Measurements from ENCODE around the gene UNC45B. TPM values are rescaled to one million over a fixed set of nuclear protein-coding genes. Genes with fewer than 3 reads are reported as not detected.
"Not testable (repeated sequence)": the region's sequence is repeated elsewhere in the genome, so short reads cannot be mapped to it uniquely, and the experiment has no call there.

UNC45B gene
- total RNA-seq, 1 experiment from 2014 or later = not detected

DNA sequence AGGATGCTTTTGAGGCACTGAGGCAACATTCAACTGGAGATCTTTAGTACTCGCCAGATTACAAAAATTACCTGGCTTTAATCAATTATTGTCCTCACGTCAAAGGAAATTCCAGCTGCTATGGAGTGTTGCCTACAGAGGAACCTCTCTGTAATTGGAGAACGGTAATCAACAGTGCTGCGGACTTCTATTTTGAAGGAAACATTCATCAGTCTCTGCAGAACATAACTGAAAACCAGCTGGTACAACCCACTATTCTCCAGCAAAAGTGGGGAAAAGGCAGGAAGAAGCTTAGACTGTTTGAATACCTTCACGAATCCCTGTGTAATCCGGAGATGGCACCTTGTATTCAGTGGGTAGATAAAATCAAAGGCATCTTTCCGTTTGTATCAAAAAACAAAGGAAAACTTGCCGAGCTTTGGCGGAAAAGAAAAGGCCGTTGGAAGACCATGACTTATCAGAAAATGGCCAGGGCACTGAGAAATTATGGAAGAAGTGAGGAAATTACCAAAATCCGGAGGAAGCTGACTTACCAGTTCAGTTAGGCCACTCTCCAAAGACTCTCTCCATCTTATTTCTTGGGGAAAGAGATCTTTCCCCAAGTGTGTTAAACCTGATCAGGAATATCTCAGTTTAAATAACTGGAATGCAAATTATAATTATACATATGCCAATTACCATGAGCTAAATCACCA is 43.5 kb downstream of the UNC45B start:
- Mint-ChIP-seq H3K4me3 (ENCODE audit: unreplicated experiment) (no peak overlapping the region), H3K9me3 (ENCODE audit: unreplicated experiment) (peaks cover 5% of the 10 kb centered on the region), H3K27ac (ENCODE audit: unreplicated experiment) (no peak overlapping the region), H3K4me1 (ENCODE audit: low read depth, unreplicated experiment) (no peaks in the 10 kb centered on the region), H3K27me3 (ENCODE audit: insufficient read depth, unreplicated experiment) (peaks cover 19% of the 10 kb centered on the region), H3K36me3 (ENCODE audit: insufficient read depth, unreplicated experiment) (no peaks in the 10 kb centered on the region)
- TF ChIP-seq, protein P1, sequence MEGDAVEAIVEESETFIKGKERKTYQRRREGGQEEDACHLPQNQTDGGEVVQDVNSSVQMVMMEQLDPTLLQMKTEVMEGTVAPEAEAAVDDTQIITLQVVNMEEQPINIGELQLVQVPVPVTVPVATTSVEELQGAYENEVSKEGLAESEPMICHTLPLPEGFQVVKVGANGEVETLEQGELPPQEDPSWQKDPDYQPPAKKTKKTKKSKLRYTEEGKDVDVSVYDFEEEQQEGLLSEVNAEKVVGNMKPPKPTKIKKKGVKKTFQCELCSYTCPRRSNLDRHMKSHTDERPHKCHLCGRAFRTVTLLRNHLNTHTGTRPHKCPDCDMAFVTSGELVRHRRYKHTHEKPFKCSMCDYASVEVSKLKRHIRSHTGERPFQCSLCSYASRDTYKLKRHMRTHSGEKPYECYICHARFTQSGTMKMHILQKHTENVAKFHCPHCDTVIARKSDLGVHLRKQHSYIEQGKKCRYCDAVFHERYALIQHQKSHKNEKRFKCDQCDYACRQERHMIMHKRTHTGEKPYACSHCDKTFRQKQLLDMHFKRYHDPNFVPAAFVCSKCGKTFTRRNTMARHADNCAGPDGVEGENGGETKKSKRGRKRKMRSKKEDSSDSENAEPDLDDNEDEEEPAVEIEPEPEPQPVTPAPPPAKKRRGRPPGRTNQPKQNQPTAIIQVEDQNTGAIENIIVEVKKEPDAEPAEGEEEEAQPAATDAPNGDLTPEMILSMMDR (IDR thresholded peaks at IDR 0.05; ENCODE audit: insufficient read depth in 1 of 2, low read depth in 1 of 2, low read length in 1 of 2, severe bottlenecking in 1 of 2, unreplicated experiment in 1 of 2) = no peak
- Histone ChIP-seq H3K4me3 (ENCODE audit: low read depth, low read length) (no peak overlapping the region), H3K9me3 (no peaks in the 10 kb centered on the region), H3K4me1 (no peaks in the 10 kb centered on the region), H3K36me3 (ENCODE audit: control insufficient read depth, insufficient read depth, low read length) (no peaks in the 10 kb centered on the region), H3K27me3 (replicated peaks; ENCODE audit: control insufficient read depth, insufficient read depth, low read length) (0 out of 2 replicates have a peak, but pooled peaks cover 1% of the 10 kb centered on the region)
- ChIA-PET POLR2A (no interaction called here), CTCF (no interaction called here)
- DNase-seq = no peak
- intact Hi-C loops (cut with micrococcal nuclease; ENCODE audit: unreplicated experiment) = no loop called here
- no TSS peak for BruUV-seq (replicated peaks)

DNA sequence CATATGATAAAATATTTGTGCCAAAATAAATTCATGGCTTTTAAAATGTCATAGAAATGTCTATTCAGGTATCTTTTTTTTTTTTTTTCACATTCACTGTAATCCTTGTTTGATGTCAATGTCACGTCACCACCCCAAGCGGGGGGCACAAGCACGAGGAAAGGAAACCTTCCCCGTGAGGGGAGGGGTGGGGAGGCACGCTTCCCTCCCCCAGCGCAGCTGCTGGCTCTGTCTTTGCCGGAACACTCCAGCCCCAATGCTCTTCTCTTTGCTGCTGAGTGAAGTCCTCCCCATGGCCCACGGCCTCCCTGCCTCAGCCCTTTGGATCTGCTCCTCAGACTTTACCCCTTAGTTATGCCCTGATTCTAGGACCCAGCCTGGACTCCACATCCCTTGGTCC is 45.1 kb downstream of the UNC45B start:
- DNase-seq = no peak
- no peak overlapping the region for H3K27ac Mint-ChIP-seq (ENCODE audit: unreplicated experiment)
- no peaks in the 10 kb centered on the region for H3K27me3 ChIP-seq (replicated peaks; ENCODE audit: control insufficient read depth, insufficient read depth, low read length)
- H3K27me3 Mint-ChIP-seq (ENCODE audit: insufficient read depth, unreplicated experiment) = peaks cover 7% of the 10 kb centered on the region
- no peak overlapping the region for H3K4me3 ChIP-seq (ENCODE audit: low read depth, low read length)
- intact Hi-C loops (cut with micrococcal nuclease; ENCODE audit: unreplicated experiment) = no loop called here
- ChIA-PET CTCF (no interaction called here), POLR2A (no interaction called here)
- H3K4me1 Mint-ChIP-seq (ENCODE audit: low read depth, unreplicated experiment) = no peaks in the 10 kb centered on the region
- H3K36me3 Mint-ChIP-seq (ENCODE audit: insufficient read depth, unreplicated experiment) = no peaks in the 10 kb centered on the region
- BruUV-seq (replicated peaks) = no TSS peak
- no peaks in the 10 kb centered on the region for H3K36me3 ChIP-seq (ENCODE audit: control insufficient read depth, insufficient read depth, low read length)
- H3K9me3 ChIP-seq = no peaks in the 10 kb centered on the region
- H3K9me3 Mint-ChIP-seq (ENCODE audit: unreplicated experiment) = peaks cover 18% of the 10 kb centered on the region
- H3K4me3 Mint-ChIP-seq (ENCODE audit: unreplicated experiment) = no peak overlapping the region
- TF ChIP-seq, protein P1 (IDR thresholded peaks at IDR 0.05; ENCODE audit: insufficient read depth in 1 of 2, low read depth in 1 of 2, low read length in 1 of 2, severe bottlenecking in 1 of 2, unreplicated experiment in 1 of 2) = no peak
- no peaks in the 10 kb centered on the region for H3K4me1 ChIP-seq

DNA sequence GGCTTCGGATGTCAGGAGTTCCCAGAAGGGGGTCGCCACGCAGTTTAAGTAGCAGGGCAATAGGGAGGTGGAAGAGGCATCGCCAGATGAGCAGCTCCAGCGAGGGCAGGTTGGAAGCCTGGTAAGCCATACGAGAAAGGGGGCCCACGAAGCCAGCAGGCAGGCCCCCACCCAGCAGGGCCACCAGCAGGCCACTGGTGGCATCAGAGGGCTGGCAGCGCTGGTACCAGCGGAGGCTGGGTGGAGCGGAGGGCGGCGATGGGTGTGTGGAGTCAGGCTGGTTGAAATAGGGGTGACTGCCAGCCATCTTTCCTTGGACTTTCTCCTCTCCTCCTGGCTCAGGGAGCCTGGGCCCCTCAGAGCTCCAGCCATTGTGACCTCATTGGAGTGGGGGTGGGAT is 46.4 kb downstream of the UNC45B start, which contains the start of gene SLC35G3:
Gene SLC35G3 (minus strand): TSS at position 393 of the 400 bp plus-strand sequence. CDS start 86 bp downstream, at position 307.
- H3K4me1 Mint-ChIP-seq (ENCODE audit: low read depth, unreplicated experiment); H3K36me3 ChIP-seq (ENCODE audit: control insufficient read depth, insufficient read depth, low read length); H3K27me3 ChIP-seq (replicated peaks; ENCODE audit: control insufficient read depth, insufficient read depth, low read length); H3K36me3 Mint-ChIP-seq (ENCODE audit: insufficient read depth, unreplicated experiment); H3K27me3 Mint-ChIP-seq (ENCODE audit: insufficient read depth, unreplicated experiment); POLR2A ChIA-PET; intact Hi-C loops (cut with micrococcal nuclease; ENCODE audit: unreplicated experiment); H3K9me3 ChIP-seq; CTCF ChIA-PET; H3K4me3 ChIP-seq (ENCODE audit: low read depth, low read length); H3K27ac Mint-ChIP-seq (ENCODE audit: unreplicated experiment); H3K4me3 Mint-ChIP-seq (ENCODE audit: unreplicated experiment); H3K4me1 ChIP-seq; BruUV-seq (replicated peaks); DNase-seq: not testable (repeated sequence)
- peaks cover 18% of the 10 kb centered on the region for H3K9me3 Mint-ChIP-seq (ENCODE audit: unreplicated experiment)

DNA sequence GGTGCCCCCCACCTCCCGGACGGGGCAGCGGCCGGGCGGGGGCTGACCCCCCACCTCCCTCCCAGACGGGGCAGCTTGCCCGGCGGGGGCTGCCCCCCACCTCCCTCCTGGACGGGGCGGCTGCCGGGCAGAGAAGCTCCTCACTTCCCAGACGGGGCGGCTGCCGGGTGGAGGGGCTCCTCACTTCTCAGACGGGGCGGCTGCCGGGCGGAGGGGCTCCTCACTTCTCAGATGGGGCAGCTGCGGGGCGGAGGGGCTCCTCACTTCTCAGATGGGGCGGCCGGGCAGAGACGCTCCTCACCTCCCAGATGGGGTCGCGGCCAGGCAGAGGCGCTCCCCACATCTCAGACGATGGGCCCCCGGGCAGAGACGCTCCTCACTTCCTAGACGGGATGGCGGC is 47.4 kb downstream of the UNC45B start:
- H3K27me3 Mint-ChIP-seq (ENCODE audit: insufficient read depth, unreplicated experiment); DNase-seq; H3K4me3 Mint-ChIP-seq (ENCODE audit: unreplicated experiment); H3K9me3 ChIP-seq; H3K4me1 ChIP-seq; CTCF ChIA-PET; intact Hi-C loops (cut with micrococcal nuclease; ENCODE audit: unreplicated experiment); H3K4me3 ChIP-seq (ENCODE audit: low read depth, low read length); H3K27ac Mint-ChIP-seq (ENCODE audit: unreplicated experiment); H3K4me1 Mint-ChIP-seq (ENCODE audit: low read depth, unreplicated experiment); H3K36me3 Mint-ChIP-seq (ENCODE audit: insufficient read depth, unreplicated experiment); POLR2A ChIA-PET; H3K36me3 ChIP-seq (ENCODE audit: control insufficient read depth, insufficient read depth, low read length); H3K27me3 ChIP-seq (replicated peaks; ENCODE audit: control insufficient read depth, insufficient read depth, low read length); BruUV-seq (replicated peaks): not testable (repeated sequence)
- H3K9me3 Mint-ChIP-seq (ENCODE audit: unreplicated experiment) = peaks cover 23% of the 10 kb centered on the region

DNA sequence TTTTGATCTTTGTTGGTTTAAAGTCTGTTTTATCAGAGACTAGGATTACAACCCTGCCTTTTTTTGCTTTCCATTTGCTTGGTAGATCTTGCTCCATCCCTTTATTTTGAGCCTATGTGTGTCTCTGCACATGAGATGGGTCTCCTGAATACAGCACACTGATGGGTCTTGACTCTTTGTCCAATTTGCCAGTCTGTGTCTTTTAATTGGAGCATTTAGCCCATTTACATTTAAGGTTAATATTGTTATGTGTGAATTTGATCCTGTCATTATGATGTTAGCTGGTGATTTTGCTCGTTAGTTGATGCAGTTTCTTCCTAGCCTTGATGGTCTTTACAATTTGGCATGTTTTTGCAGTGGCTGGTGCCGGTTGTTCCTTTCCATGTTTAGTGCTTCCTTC is 55.0 kb downstream of the UNC45B start:
- H3K36me3 Mint-ChIP-seq (ENCODE audit: insufficient read depth, unreplicated experiment); CTCF ChIA-PET; H3K27me3 ChIP-seq (replicated peaks; ENCODE audit: control insufficient read depth, insufficient read depth, low read length); H3K36me3 ChIP-seq (ENCODE audit: control insufficient read depth, insufficient read depth, low read length); intact Hi-C loops (cut with micrococcal nuclease; ENCODE audit: unreplicated experiment); H3K27ac Mint-ChIP-seq (ENCODE audit: unreplicated experiment); H3K4me1 Mint-ChIP-seq (ENCODE audit: low read depth, unreplicated experiment); BruUV-seq (replicated peaks); H3K4me1 ChIP-seq; H3K4me3 ChIP-seq (ENCODE audit: low read depth, low read length); POLR2A ChIA-PET; H3K4me3 Mint-ChIP-seq (ENCODE audit: unreplicated experiment); DNase-seq: not testable (repeated sequence)
- H3K9me3 ChIP-seq = peaks cover 12% of the 10 kb centered on the region
- Mint-ChIP-seq H3K27me3 (ENCODE audit: insufficient read depth, unreplicated experiment) (peaks cover 13% of the 10 kb centered on the region), H3K9me3 (ENCODE audit: unreplicated experiment) (peaks cover 30% of the 10 kb centered on the region)

All from Caco-2 (cell line).